Kidney (tissue), 14 donors: ENCODE results near the gene AKT3. TPM values are rescaled to one million over a fixed set of nuclear protein-coding genes. Genes with fewer than 3 reads are reported as not detected.

Experiments
- DNase-seq, 5 donors: peaks; one replicate each; pipeline ENCODE4 v3.0.0-alpha.2; 2013 to 2020
- FAIRE-seq: peaks from 2 replicates; lab custom pipeline; 2012; peaks lifted over from hg19 to GRCh38; lab: Jason Lieb, UNC
- H3K27ac ChIP-seq, 2 donors: one replicate each; pipeline ENCODE4 v1.7.0; 2013; ENCODE audit warnings: low read depth in 2 of 2, low read length in 2 of 2, inconsistent platforms in 1 of 2
- H3K27me3 ChIP-seq: one replicate; pipeline ENCODE4 v1.7.1; 2013; ENCODE audit warnings: low read length, inconsistent platforms; ENCODE audit not compliant: control insufficient read depth, insufficient read depth
- H3K36me3 ChIP-seq, 3 donors: one replicate each; pipeline versions ENCODE4 v1.7.0 to v1.7.1; 2013; ENCODE audit warnings: low read length in 3 of 3, control low read depth in 1 of 3, inconsistent platforms in 1 of 3; ENCODE audit not compliant: insufficient read depth in 3 of 3, control insufficient read depth in 2 of 3
- H3K4me1 ChIP-seq, 3 donors: one replicate each; pipeline versions ENCODE4 v1.7.0 to v1.7.1; 2013; ENCODE audit warnings: low read length in 3 of 3, inconsistent platforms in 1 of 3, low read depth in 1 of 3; ENCODE audit not compliant: control insufficient read depth in 2 of 3, insufficient read depth in 2 of 3
- H3K4me3 ChIP-seq, 3 donors: one replicate each; pipeline versions ENCODE4 v1.7.0 to v1.8.1; 2013; ENCODE audit warnings: low read length in 3 of 3, control low read depth in 1 of 3, inconsistent platforms in 1 of 3
- H3K9ac ChIP-seq, 3 donors: one replicate each; pipeline versions ENCODE4 v1.7.0 to v1.7.1; 2013; ENCODE audit warnings: low read length in 3 of 3, control low read depth in 1 of 3, inconsistent platforms in 1 of 3
- H3K9me3 ChIP-seq, 3 donors: one replicate each; pipeline versions ENCODE4 v1.7.0 to v1.7.1; 2013; ENCODE audit warnings: low read length in 3 of 3, control low read depth in 1 of 3, inconsistent platforms in 1 of 3; ENCODE audit not compliant: control insufficient read depth in 2 of 3, insufficient read depth in 1 of 3
- intact Hi-C: fragments of 100-400 bp; cut with DNase I; formaldehyde crosslinking; loops from one replicate; pipeline ENCODE4 v1.11.1; 2022
- polyA plus RNA-seq: library from polyadenylated mRNA; stranded (reverse); fragments of 350-450 nt; fragmentation: Illumina TruSeq; extraction: RNeasy Lipid Tissue Mini Kit (QIAGEN cat#74804); gene quantifications from one replicate; pipeline ENCODE4 v1.2.3, GENCODE V29; 2014; ENCODE audit warnings: low read depth, low replicate concordance; ENCODE audit not compliant: insufficient read depth
- total RNA-seq: library from RNA; stranded (reverse); fragmentation: NEBNext Ultra II Directional; extraction: Animal tissue kit (Norgen Biotek cat#: 25700); gene quantifications from one replicate; pipeline ENCODE4 v1.2.1, GENCODE V29; 2021
- TF ChIP-seq, protein P1 (sequence below): IDR thresholded peaks from 3 replicates; pipeline ENCODE4 v1.5.1; 2012; ENCODE audit warnings: mild to moderate bottlenecking, moderate library complexity, borderline replicate concordance; ENCODE audit not compliant: insufficient read depth; ENCODE audit errors: extremely low read depth
- donor health status: control.
- donor health status: control.
- donor health status: control.
- donor health status: control.
- donor health status: control.
- donor health status: DM: yes; HTN: yes; CAD: no.
- donor health status: Normal renal cell carcinoma (clear cell type).

Gene AKT3
- total and polyA plus RNA-seq, 2 donors from 2014 or later = 9.5 to 81.6 TPM

DNA sequence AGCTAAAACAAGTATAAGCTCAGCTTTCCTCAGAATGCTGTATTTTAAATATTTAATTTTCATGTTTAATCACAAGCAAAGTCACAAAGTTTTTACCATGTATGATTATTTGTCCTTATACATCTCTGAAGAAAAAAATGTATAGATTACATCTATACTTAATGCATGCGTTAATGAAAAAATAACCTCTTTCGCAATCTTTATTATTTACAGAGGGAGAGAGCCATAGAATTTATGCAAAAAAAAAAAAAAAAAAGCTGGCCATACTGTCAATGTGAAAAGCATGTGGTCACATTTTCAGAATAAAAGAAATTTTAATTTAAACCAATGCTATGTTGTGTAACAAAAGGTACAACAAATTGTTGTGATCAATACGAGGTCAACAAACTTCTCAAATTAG, 148.2 kb downstream of the AKT3 start:
- TF ChIP-seq, protein P1, sequence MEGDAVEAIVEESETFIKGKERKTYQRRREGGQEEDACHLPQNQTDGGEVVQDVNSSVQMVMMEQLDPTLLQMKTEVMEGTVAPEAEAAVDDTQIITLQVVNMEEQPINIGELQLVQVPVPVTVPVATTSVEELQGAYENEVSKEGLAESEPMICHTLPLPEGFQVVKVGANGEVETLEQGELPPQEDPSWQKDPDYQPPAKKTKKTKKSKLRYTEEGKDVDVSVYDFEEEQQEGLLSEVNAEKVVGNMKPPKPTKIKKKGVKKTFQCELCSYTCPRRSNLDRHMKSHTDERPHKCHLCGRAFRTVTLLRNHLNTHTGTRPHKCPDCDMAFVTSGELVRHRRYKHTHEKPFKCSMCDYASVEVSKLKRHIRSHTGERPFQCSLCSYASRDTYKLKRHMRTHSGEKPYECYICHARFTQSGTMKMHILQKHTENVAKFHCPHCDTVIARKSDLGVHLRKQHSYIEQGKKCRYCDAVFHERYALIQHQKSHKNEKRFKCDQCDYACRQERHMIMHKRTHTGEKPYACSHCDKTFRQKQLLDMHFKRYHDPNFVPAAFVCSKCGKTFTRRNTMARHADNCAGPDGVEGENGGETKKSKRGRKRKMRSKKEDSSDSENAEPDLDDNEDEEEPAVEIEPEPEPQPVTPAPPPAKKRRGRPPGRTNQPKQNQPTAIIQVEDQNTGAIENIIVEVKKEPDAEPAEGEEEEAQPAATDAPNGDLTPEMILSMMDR = no peak
- intact Hi-C loops = no loop called here
- Histone ChIP-seq H3K27me3 (no peaks in the 10 kb centered on the region), H3K27ac (no peak overlapping the region), H3K9ac (no peak overlapping the region), H3K36me3 (no peaks in the 10 kb centered on the region), H3K4me1 (no peaks in the 10 kb centered on the region), H3K4me3 (no peak overlapping the region), H3K9me3 (no peaks in the 10 kb centered on the region)
- DNase-seq = no peak
- no peak for FAIRE-seq

DNA sequence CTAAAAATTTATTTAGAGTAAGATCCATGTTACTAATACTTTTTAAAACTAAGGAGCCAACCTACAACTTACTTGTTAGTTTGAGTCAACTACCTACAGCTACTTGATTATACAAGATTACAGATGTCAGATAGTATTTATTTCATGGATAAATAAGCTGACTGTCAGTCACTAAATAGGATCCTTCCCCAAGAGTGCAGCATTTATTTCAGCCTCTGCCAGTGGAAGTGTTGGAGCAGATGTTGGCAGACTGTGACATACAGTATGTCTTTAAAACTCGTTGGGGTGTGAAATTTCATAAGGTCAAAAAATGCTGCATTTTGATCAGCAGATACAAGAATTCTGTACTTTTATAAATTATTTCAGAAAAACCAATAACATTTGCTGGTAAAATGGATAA, 156.2 kb downstream of the AKT3 start:
- H3K27me3 ChIP-seq = no peaks in the 10 kb centered on the region
- no peak overlapping the region for H3K4me3 ChIP-seq
- no peak for FAIRE-seq
- H3K4me1 ChIP-seq = no peaks in the 10 kb centered on the region
- H3K9ac ChIP-seq = no peak overlapping the region
- DNase-seq = no peak
- intact Hi-C loops = no loop called here
- no peaks in the 10 kb centered on the region for H3K9me3 ChIP-seq
- no peak overlapping the region for H3K27ac ChIP-seq
- TF ChIP-seq, protein P1 = no peak
- H3K36me3 ChIP-seq = no peaks in the 10 kb centered on the region

DNA sequence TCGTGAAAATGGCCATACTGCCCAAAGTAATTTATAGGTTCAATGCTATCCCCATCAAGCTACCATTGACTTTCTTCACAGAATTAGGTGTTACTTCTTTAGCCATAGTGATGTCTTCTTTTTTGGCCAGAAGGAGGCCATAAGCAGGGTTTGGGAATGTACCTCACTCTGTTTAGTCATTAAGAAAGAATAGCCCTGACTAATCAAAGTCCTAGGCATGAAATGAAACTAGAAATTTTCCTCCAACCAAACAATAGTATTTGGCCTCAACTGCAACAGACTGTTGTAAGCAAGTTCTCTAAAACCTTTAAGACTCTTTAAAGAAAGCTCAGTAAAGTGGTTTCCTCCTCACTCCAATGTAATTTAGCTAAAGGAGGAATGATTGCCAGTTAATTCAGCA, 163.9 kb downstream of the AKT3 start:
- intact Hi-C loops = no loop called here
- TF ChIP-seq, protein P1 = no peak
- Histone ChIP-seq H3K27ac (no peak overlapping the region), H3K4me3 (no peak overlapping the region), H3K9me3 (no peaks in the 10 kb centered on the region), H3K36me3 (no peaks in the 10 kb centered on the region), H3K27me3 (no peaks in the 10 kb centered on the region), H3K9ac (no peak overlapping the region), H3K4me1 (no peaks in the 10 kb centered on the region)
- no peak for DNase-seq
- no peak for FAIRE-seq

DNA sequence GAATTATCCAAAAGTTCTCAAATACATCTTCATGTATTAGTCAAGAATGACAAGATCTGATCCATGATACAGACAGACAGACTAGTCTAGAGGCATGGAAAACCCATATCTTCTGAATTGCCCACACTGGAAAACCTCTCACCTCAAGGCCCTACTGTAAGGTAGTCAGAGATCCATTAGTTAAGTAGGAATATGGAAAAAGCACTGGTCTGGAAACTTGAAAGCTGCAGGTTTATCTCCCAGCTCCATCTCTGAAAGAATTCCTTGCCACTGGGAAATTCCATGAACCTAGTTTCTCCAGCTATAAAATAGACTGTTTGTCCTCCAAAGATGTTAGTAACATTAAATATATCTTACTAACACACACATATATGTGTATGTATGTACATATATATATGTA, 169.2 kb downstream of the AKT3 start:
- TF ChIP-seq, protein P1 = no peak
- intact Hi-C loops = no loop called here
- Histone ChIP-seq H3K9me3 (no peaks in the 10 kb centered on the region), H3K27me3 (no peaks in the 10 kb centered on the region), H3K4me1 (no peaks in the 10 kb centered on the region), H3K9ac (no peak overlapping the region), H3K4me3 (no peak overlapping the region), H3K27ac (no peak overlapping the region), H3K36me3 (no peaks in the 10 kb centered on the region)
- FAIRE-seq = no peak
- no peak for DNase-seq
